Epidermal melanocyte (primary cell): ENCODE measurements around the gene APBB2.
"Not testable (repeated sequence)": the region's sequence is repeated elsewhere in the genome, so short reads cannot be mapped to it uniquely, and the experiment has no call there.

Source experiments
- DNase-seq: peaks from one replicate; pipeline ENCODE4 v3.0.0; 2011; ENCODE audit warnings: low spot score; ENCODE audit not compliant: insufficient read length

The APBB2 gene

GRCh38 chr4:41028392-41029076, 185.8 kb downstream of the APBB2 start:
- DNase-seq, result no peak

- no peak for DNase-seq
Measured at GRCh38 chr4:41026971-41027370, 187.4 kb downstream of the APBB2 start.

- DNase-seq, result no peak
Measured at GRCh38 chr4:41025824-41026223, 188.5 kb downstream of the APBB2 start.

GRCh38 chr4:41024556-41025491, 189.5 kb downstream of the APBB2 start:
- no peak for DNase-seq

GRCh38 chr4:41022116-41022515, 192.2 kb downstream of the APBB2 start:
- no peak for DNase-seq

GRCh38 chr4:41015016-41015675, 199.2 kb downstream of the APBB2 start:
- DNase-seq, result no peak

GRCh38 chr4:41014158-41014557, 200.2 kb downstream of the APBB2 start:
- DNase-seq, result no peak

- no peak for DNase-seq
Measured at GRCh38 chr4:41013746-41014145, 200.6 kb downstream of the APBB2 start.

GRCh38 chr4:41012911-41013310, 201.4 kb downstream of the APBB2 start:
- DNase-seq, result no peak

GRCh38 chr4:41012293-41012692, 202.0 kb downstream of the APBB2 start:
- DNase-seq, result no peak

- no peak for DNase-seq
Measured at GRCh38 chr4:41009411-41009810, 204.9 kb downstream of the APBB2 start.

GRCh38 chr4:41006141-41006540, 208.2 kb downstream of the APBB2 start:
- DNase-seq, result no peak

- no peak for DNase-seq
Measured at GRCh38 chr4:41002309-41002708, 212.0 kb downstream of the APBB2 start.

- no peak for DNase-seq
Measured at GRCh38 chr4:41000356-41000755, 214.0 kb downstream of the APBB2 start.

GRCh38 chr4:40998675-40999358, 215.5 kb downstream of the APBB2 start:
- no peak for DNase-seq

GRCh38 chr4:40995850-40996249, 218.5 kb downstream of the APBB2 start:
- DNase-seq, result no peak

- DNase-seq, result not testable (repeated sequence)
Measured at GRCh38 chr4:40994321-40994720, 220.0 kb downstream of the APBB2 start.

- not testable (repeated sequence) for DNase-seq
Measured at GRCh38 chr4:40993296-40993693, 221.0 kb downstream of the APBB2 start.

- no peak for DNase-seq
Measured at GRCh38 chr4:40992472-40993295, 221.7 kb downstream of the APBB2 start.

GRCh38 chr4:40991908-40992307, 222.4 kb downstream of the APBB2 start:
- DNase-seq, result no peak

GRCh38 chr4:40990899-40991265, 223.5 kb downstream of the APBB2 start:
- no peak for DNase-seq
